Testis (tissue), 3 donors: ENCODE measurements around the gene RAB22A. TPM values are rescaled to one million over a fixed set of nuclear protein-coding genes. Genes with fewer than 3 reads are reported as not detected.

Source experiments
- DNase-seq: peaks from one replicate; pipeline ENCODE4 v3.0.0-alpha.2; 2019
- H3K27ac ChIP-seq, 2 donors: fragments of 200-600 bp; sonication (generic); one replicate each; pipeline ENCODE4 v1.5.1; 2019
- H3K27me3 ChIP-seq: fragments of 200-600 bp; sonication (generic); one replicate; pipeline ENCODE4 v1.5.1; 2019
- H3K36me3 ChIP-seq: fragments of 200-600 bp; sonication (generic); one replicate; pipeline ENCODE4 v1.5.1; 2017; ENCODE audit warnings: low read depth; ENCODE audit errors: missing control alignments
- H3K4me1 ChIP-seq: fragments of 200-600 bp; sonication (generic); one replicate; pipeline ENCODE4 v1.5.1; 2019
- H3K4me3 ChIP-seq, 2 donors: fragments of 200-600 bp; sonication (generic); one replicate each; pipeline ENCODE4 v1.5.1; 2017 to 2019
- H3K9me3 ChIP-seq: fragments of 200-600 bp; sonication (generic); one replicate; pipeline ENCODE4 v1.5.1; 2017
- CTCF ChIP-seq, 3 experiments: fragments of 450-650 bp in 2 of 3; fragments of 200-600 bp in 1 of 3; sonication (generic) in 1 of 3; IDR thresholded peaks; one replicate each; pipeline ENCODE4 v1.5.1; 2016 to 2019; ENCODE audit warnings: antibody characterized with exemption in 3 of 3, mild to moderate bottlenecking in 2 of 3, moderate library complexity in 1 of 3
- POLR2A ChIP-seq: fragments of 450-650 bp; IDR thresholded peaks from one replicate; pipeline ENCODE4 v1.6.1; 2017; ENCODE audit warnings: antibody characterized with exemption, mild to moderate bottlenecking, moderate library complexity
- WGBS, 2 donors: methylation state at CpG; one replicate each; pipeline ENCODE4 v1.1.5; 2018; 5-methylcytosine and 5-hydroxymethylcytosine counted together
- intact Hi-C: fragments of 100-400 bp; cut with DNase I; formaldehyde crosslinking; loops from one replicate; pipeline ENCODE4 v1.15.1; 2023; ENCODE audit warnings: low total_unique reads
- polyA plus RNA-seq: library from polyadenylated mRNA; stranded (reverse); fragments of 350-450 nt; fragmentation: Illumina TruSeq; extraction: RNeasy Lipid Tissue Mini Kit (QIAGEN cat#74804); gene quantifications from one replicate; pipeline ENCODE4 v1.2.3, GENCODE V29; 2014; ENCODE audit warnings: low read depth, low replicate concordance; ENCODE audit not compliant: insufficient read depth
- total RNA-seq, 2 donors: library from RNA; depleted of rRNA; stranded (reverse); fragments of >200 nt; gene quantifications; one replicate each; pipeline ENCODE4 v1.2.3, GENCODE V29; 2016

Gene RAB22A
- total and polyA plus RNA-seq, 3 donors from 2014 or later = 11.2 to 20.8 (median 19.2) TPM

DNA sequence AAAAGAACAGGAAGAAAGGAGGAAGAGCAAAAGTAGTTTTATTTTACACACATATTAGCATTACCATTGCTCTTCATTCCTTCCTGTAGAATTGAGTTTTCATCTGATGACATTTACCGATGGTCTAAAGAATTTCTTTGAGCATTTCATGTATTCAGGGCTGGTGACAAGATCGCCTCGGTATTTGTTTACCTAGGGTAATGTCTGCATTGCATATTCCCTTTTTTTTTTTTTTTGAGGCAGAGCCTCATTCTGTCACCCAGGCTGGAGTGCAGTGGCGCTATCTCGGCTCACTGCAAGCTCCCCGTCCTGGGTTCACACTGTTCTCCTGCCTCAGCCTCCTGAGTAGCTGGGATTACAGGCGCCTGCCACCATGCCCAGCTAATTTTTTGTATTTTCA lies 19.3 kb downstream of the RAB22A start:
- no peaks in the 10 kb centered on the region for H3K36me3 ChIP-seq
- no peak overlapping the region for H3K4me3 ChIP-seq
- no peaks in the 10 kb centered on the region for H3K27me3 ChIP-seq
- no peak overlapping the region for H3K27ac ChIP-seq
- peaks cover 3% of the 10 kb centered on the region for H3K4me1 ChIP-seq
- DNase-seq = no peak
- TF ChIP-seq CTCF (IDR thresholded peaks at IDR 0.05) = no peak
- no peak for TF ChIP-seq POLR2A
- no peaks in the 10 kb centered on the region for H3K9me3 ChIP-seq
- intact Hi-C loops = no loop called here
- 91 to 97% methylated on average over 7 of the region's 7 CpGs for WGBS, 2 donors

GRCh38 chr20:58329711-58330110 lies 20.2 kb downstream of the RAB22A start:
- Histone ChIP-seq H3K4me3 (no peak overlapping the region), H3K4me1 (peaks cover 3% of the 10 kb centered on the region), H3K27ac (no peak overlapping the region), H3K27me3 (no peaks in the 10 kb centered on the region), H3K36me3 (no peaks in the 10 kb centered on the region), H3K9me3 (no peaks in the 10 kb centered on the region)
- no peak for DNase-seq
- intact Hi-C loops = no loop called here
- no peak for TF ChIP-seq POLR2A
- TF ChIP-seq CTCF (IDR thresholded peaks at IDR 0.05) = no peak

GRCh38 chr20:58330249-58330648 lies 20.7 kb downstream of the RAB22A start:
- WGBS, 2 donors = 54 to 60% methylated on average over 3 of the region's 3 CpGs
- Histone ChIP-seq H3K27me3 (no peaks in the 10 kb centered on the region), H3K36me3 (no peaks in the 10 kb centered on the region), H3K9me3 (no peaks in the 10 kb centered on the region), H3K4me1 (peaks cover 3% of the 10 kb centered on the region), H3K4me3 (no peak overlapping the region), H3K27ac (no peak overlapping the region)
- intact Hi-C loops = no loop called here
- TF ChIP-seq POLR2A = no peak
- TF ChIP-seq CTCF (IDR thresholded peaks at IDR 0.05) = no peak
- no peak for DNase-seq

DNA sequence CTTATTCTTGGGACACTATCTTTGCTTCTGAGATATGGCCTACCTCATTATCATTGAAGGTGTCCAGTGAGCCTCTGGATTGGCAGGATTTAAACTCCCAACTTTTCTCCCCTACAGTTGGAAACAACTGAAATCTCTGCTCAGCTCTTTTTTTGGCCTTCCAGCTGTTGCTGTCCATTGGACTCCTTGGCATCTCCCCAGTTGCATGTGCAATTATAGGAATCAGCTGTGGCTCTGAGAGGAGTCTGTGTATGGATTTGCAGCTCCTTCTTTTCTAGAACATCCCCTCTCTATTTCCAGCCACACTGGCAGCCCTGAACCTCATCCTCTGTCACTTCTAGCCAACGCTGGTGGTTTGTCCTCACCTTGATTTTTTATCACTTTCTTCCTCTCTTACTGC lies 21.2 kb downstream of the RAB22A start:
- intact Hi-C loops = no loop called here
- no peaks in the 10 kb centered on the region for H3K9me3 ChIP-seq
- TF ChIP-seq CTCF (IDR thresholded peaks at IDR 0.05) = no peak
- no peak for TF ChIP-seq POLR2A

GRCh38 chr20:58331961-58332551 lies 22.5 kb downstream of the RAB22A start:
- TF ChIP-seq CTCF (IDR thresholded peaks at IDR 0.05) = no peak
- no peak for TF ChIP-seq POLR2A
- H3K27me3 ChIP-seq = no peaks in the 10 kb centered on the region
- intact Hi-C loops = no loop called here
- no peak for DNase-seq
- no peak overlapping the region for H3K27ac ChIP-seq
- H3K4me3 ChIP-seq = no peak overlapping the region
- H3K4me1 ChIP-seq = peaks cover 3% of the 10 kb centered on the region
- no peaks in the 10 kb centered on the region for H3K9me3 ChIP-seq
- 64 to 78% methylated on average over 3 of the region's 3 CpGs for WGBS, 2 donors
- H3K36me3 ChIP-seq = no peaks in the 10 kb centered on the region

More for the DNA sequence above, 21.2 kb downstream of the RAB22A start:
- Histone ChIP-seq H3K36me3 (no peaks in the 10 kb centered on the region), H3K27me3 (no peaks in the 10 kb centered on the region), H3K4me1 (peaks cover 3% of the 10 kb centered on the region), H3K27ac (no peak overlapping the region), H3K4me3 (no peak overlapping the region)
- DNase-seq = no peak
- 45 to 67% methylated on average over 1 of the region's 1 CpG for WGBS, 2 donors
